Activated CD4-positive, alpha-beta memory T cell treated with anti-CD3 and anti-CD28 coated beads, Interleukin-2, amount 10 ng/mL, durations not matched to agents 7 days and 5 days (primary cell): Measurements from ENCODE around the gene ARHGEF38. TPM values are rescaled to one million over a fixed set of nuclear protein-coding genes. Genes with fewer than 3 reads are reported as not detected.

Experiments used
- CTCF ChIA-PET: fragments of 350-600 bp; sonication (Branson Sonifier 250); formaldehyde crosslinking; loops from one replicate; lab custom pipeline; 2021; ENCODE audit warnings: antibody characterized with exemption, inconsistent platforms; lab: Charles Lee
- POLR2A ChIA-PET: fragments of 350-600 bp; sonication (Branson Sonifier 250); formaldehyde crosslinking; loops from one replicate; lab custom pipeline; 2021; ENCODE audit warnings: antibody characterized with exemption; lab: Charles Lee
- DNase-seq: peaks from one replicate; pipeline ENCODE4 v3.0.0-alpha.2; 2020
- H3K27ac Mint-ChIP-seq: one replicate; pipeline ENCODE4 v1.8.0; 2021; ENCODE audit warnings: mild to moderate bottlenecking, mixed read lengths
- H3K27me3 Mint-ChIP-seq: one replicate; pipeline ENCODE4 v1.8.0; 2021; ENCODE audit warnings: mixed read lengths
- H3K36me3 Mint-ChIP-seq: one replicate; pipeline ENCODE4 v1.8.0; 2021; ENCODE audit warnings: low read depth, mixed read lengths
- H3K4me1 Mint-ChIP-seq: one replicate; pipeline ENCODE4 v1.8.0; 2021; ENCODE audit warnings: mixed read lengths
- H3K4me3 Mint-ChIP-seq: one replicate; pipeline ENCODE4 v1.8.0; 2021; ENCODE audit warnings: mild to moderate bottlenecking, mixed read lengths
- H3K9me3 Mint-ChIP-seq: one replicate; pipeline ENCODE4 v1.8.0; 2021; ENCODE audit warnings: mixed read lengths
- total RNA-seq, 2 experiments: library from RNA; stranded (reverse); gene quantifications; one replicate each; pipeline ENCODE4 v1.2.3, GENCODE V29; 2021

The ARHGEF38 gene
- total RNA-seq, 2 experiments from 2014 or later: not detected

GRCh38 chr4:105698607-105699006 lies 146.2 kb downstream of the ARHGEF38 start:
- Mint-ChIP-seq H3K9me3 (no peaks in the 10 kb centered on the region), H3K4me1 (peaks cover 2% of the 10 kb centered on the region), H3K27me3 (no peaks in the 10 kb centered on the region), H3K36me3 (peaks cover 24% of the 10 kb centered on the region), H3K4me3 (no peak overlapping the region), H3K27ac (no peak overlapping the region)
- CTCF ChIA-PET: interaction anchor here (1.2 kb wide), 1 partner anchor 17 kb away, joined by 3 read pairs; no protein-coding TSS in a partner anchor
- DNase-seq: no peak
- POLR2A ChIA-PET: no interaction called here

- POLR2A ChIA-PET: interaction anchor here (1.6 to 1.8 kb wide), 2 partner anchors 10 to 234 kb away, joined by 6 to 10 read pairs; partner anchors contain the start of gene PPA2
- no peak for DNase-seq
- CTCF ChIA-PET: no interaction called here
- Mint-ChIP-seq H3K27ac (peak overlapping the region; percentile 84), H3K4me1 (peaks cover 29% of the 10 kb centered on the region), H3K36me3 (peaks cover 8% of the 10 kb centered on the region), H3K9me3 (no peaks in the 10 kb centered on the region), H3K27me3 (no peaks in the 10 kb centered on the region), H3K4me3 (peak overlapping the region; percentile 99)
Observed at GRCh38 chr4:105707782-105708180, 155.4 kb downstream of the ARHGEF38 start.

- no peaks in the 10 kb centered on the region for H3K9me3 Mint-ChIP-seq
- peaks cover 29% of the 10 kb centered on the region for H3K4me1 Mint-ChIP-seq
- no peaks in the 10 kb centered on the region for H3K27me3 Mint-ChIP-seq
- ChIA-PET CTCF (no interaction called here), POLR2A (interaction anchor here (1.3 to 1.8 kb wide), 3 partner anchors 9 to 235 kb away, joined by 3 to 10 read pairs (median 6); partner anchors contain the start of gene PPA2)
- peak within 1 kb of the TSS; percentile 84 for H3K27ac Mint-ChIP-seq
- H3K36me3 Mint-ChIP-seq: peaks cover 8% of the 10 kb centered on the region
- H3K4me3 Mint-ChIP-seq: peak within 1 kb of the TSS; percentile 99
- peak; percentile 89 for DNase-seq
Observed at GRCh38 chr4:105708181-105709080, 156.0 kb downstream of the ARHGEF38 start, which contains the start of the genes GSTCD and INTS12. TSS of gene GSTCD (plus strand) at chr4:105708784. CDS start at chr4:105717614, 8,830 bp downstream. TSS of gene INTS12 (minus strand) at chr4:105708689. CDS start at chr4:105700005, 8,684 bp downstream.

DNA sequence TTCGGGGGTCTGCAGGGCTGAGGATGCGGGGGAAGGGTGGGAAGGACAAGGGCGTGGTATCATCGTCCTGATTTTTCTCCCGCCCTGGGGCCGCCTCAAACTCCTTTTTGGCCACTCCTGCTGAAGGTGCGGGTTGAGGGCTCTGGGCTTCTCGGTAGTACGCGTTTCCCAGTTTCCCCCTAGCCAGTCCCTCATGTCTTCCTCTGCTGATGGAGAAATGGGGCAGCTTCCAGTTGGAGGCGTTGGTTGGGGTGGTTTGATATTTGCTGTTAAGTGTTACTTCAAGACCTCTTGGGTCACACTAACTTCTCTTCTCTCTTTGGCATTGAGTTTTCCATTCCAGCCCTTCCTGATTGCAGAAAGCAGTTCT lies 156.6 kb downstream of the ARHGEF38 start:
- Mint-ChIP-seq H3K27me3 (no peaks in the 10 kb centered on the region), H3K36me3 (peaks cover 8% of the 10 kb centered on the region), H3K27ac (peak overlapping the region; percentile 55), H3K4me3 (peak overlapping the region; percentile 99), H3K4me1 (peaks cover 29% of the 10 kb centered on the region), H3K9me3 (no peaks in the 10 kb centered on the region)
- POLR2A ChIA-PET: interaction anchor here (1.3 to 1.8 kb wide), 3 partner anchors 8 to 236 kb away, joined by 3 to 10 read pairs (median 6); partner anchors contain the start of gene PPA2
- DNase-seq: no peak
- CTCF ChIA-PET: no interaction called here

GRCh38 chr4:105710012-105710600 lies 157.7 kb downstream of the ARHGEF38 start:
- no peak overlapping the region for H3K27ac Mint-ChIP-seq
- ChIA-PET POLR2A (interaction anchor here (1.0 kb wide), 1 partner anchor 236 kb away, joined by 3 read pairs; the partner anchor contains the start of gene PPA2), CTCF (interaction anchor here (1.1 to 2.2 kb wide), 4 partner anchors 9 to 236 kb away, joined by 3 to 10 read pairs (median 6); partner anchors contain the start of gene PPA2)
- no peaks in the 10 kb centered on the region for H3K9me3 Mint-ChIP-seq
- H3K36me3 Mint-ChIP-seq: peaks cover 8% of the 10 kb centered on the region
- DNase-seq: no peak
- peak overlapping the region; percentile 99 for H3K4me3 Mint-ChIP-seq
- H3K27me3 Mint-ChIP-seq: no peaks in the 10 kb centered on the region
- H3K4me1 Mint-ChIP-seq: peaks cover 29% of the 10 kb centered on the region

DNA sequence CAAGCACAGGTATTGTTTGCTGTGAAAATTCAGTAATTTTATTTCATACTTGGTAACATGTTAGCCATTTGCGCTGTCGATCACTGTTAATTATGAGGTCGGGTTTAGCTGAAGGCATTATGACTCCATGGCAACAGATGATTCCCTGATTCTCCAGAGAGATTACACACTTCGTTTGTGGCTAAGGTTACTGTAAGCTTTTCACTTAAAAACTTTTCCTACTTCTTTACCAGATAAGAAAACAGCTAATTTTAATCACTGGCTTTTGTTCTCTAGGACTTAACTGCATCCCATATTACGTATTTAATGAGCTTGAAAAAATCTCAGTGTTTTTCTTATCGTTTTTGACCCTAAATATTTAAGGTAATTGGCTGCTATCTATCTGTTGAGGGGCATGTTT lies 158.3 kb downstream of the ARHGEF38 start:
- DNase-seq: no peak
- Mint-ChIP-seq H3K4me1 (peaks cover 29% of the 10 kb centered on the region), H3K9me3 (no peaks in the 10 kb centered on the region), H3K36me3 (peaks cover 8% of the 10 kb centered on the region), H3K27ac (no peak overlapping the region), H3K4me3 (no peak overlapping the region), H3K27me3 (no peaks in the 10 kb centered on the region)
- POLR2A ChIA-PET: no interaction called here
- CTCF ChIA-PET: interaction anchor here (1.1 to 2.2 kb wide), 4 partner anchors 8 to 237 kb away, joined by 3 to 10 read pairs (median 6); partner anchors contain the start of gene PPA2

GRCh38 chr4:105712766-105713165 lies 160.3 kb downstream of the ARHGEF38 start:
- H3K4me1 Mint-ChIP-seq: peaks cover 15% of the 10 kb centered on the region
- H3K4me3 Mint-ChIP-seq: no peak overlapping the region
- H3K9me3 Mint-ChIP-seq: no peaks in the 10 kb centered on the region
- no peaks in the 10 kb centered on the region for H3K27me3 Mint-ChIP-seq
- POLR2A ChIA-PET: no interaction called here
- no peak for DNase-seq
- peaks cover 2% of the 10 kb centered on the region for H3K36me3 Mint-ChIP-seq
- CTCF ChIA-PET: interaction anchor here (0.9 kb wide), 1 partner anchor 9 kb away, joined by 3 read pairs; no protein-coding TSS in a partner anchor
- H3K27ac Mint-ChIP-seq: no peak overlapping the region

GRCh38 chr4:105714071-105714521 lies 161.7 kb downstream of the ARHGEF38 start:
- Mint-ChIP-seq H3K36me3 (peaks cover 4% of the 10 kb centered on the region), H3K9me3 (no peaks in the 10 kb centered on the region), H3K27ac (no peak overlapping the region), H3K4me1 (peaks cover 13% of the 10 kb centered on the region), H3K4me3 (no peak overlapping the region), H3K27me3 (no peaks in the 10 kb centered on the region)
- CTCF ChIA-PET: interaction anchor here (2.1 kb wide), 1 partner anchor 22 kb away, joined by 5 read pairs; no protein-coding TSS in a partner anchor
- DNase-seq: no peak
- POLR2A ChIA-PET: no interaction called here

DNA sequence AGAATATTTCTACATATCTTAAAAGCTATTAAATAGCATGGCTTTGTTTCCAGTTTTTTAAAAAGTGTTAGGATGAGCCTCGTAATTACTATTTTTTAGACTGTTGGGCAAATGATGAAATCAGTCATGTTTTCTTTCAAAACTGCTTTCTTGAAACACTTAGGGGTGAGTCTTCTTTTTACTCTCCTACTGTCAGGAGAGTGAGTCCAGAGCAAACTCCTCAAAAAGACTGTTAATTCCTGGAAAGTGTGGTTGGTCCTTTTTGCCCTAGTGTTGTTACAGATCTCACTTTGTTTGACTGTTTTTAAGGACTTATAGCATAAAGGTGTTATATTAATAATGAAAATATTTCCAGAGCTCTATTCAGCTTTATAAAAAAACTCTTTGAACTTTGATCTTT lies 162.5 kb downstream of the ARHGEF38 start:
- ChIA-PET POLR2A (no interaction called here), CTCF (interaction anchor here (0.8 to 2.1 kb wide), 2 partner anchors 16 to 23 kb away, joined by 3 to 5 read pairs; no protein-coding TSS in a partner anchor)
- Mint-ChIP-seq H3K4me3 (no peak overlapping the region), H3K27ac (no peak overlapping the region), H3K27me3 (no peaks in the 10 kb centered on the region), H3K9me3 (no peaks in the 10 kb centered on the region), H3K4me1 (peaks cover 5% of the 10 kb centered on the region), H3K36me3 (peaks cover 3% of the 10 kb centered on the region)
- DNase-seq: no peak

GRCh38 chr4:105715692-105716278 lies 163.4 kb downstream of the ARHGEF38 start:
- no peak for DNase-seq
- Mint-ChIP-seq H3K9me3 (no peaks in the 10 kb centered on the region), H3K27ac (no peak overlapping the region), H3K4me1 (peaks cover 5% of the 10 kb centered on the region), H3K4me3 (no peak overlapping the region), H3K27me3 (no peaks in the 10 kb centered on the region), H3K36me3 (peaks cover 7% of the 10 kb centered on the region)
- POLR2A ChIA-PET: interaction anchor here (0.7 kb wide), 1 partner anchor 9 kb away, joined by 5 read pairs; no protein-coding TSS in a partner anchor
- CTCF ChIA-PET: interaction anchor here (0.8 to 2.1 kb wide), 2 partner anchors 17 to 23 kb away, joined by 3 to 5 read pairs; no protein-coding TSS in a partner anchor

DNA sequence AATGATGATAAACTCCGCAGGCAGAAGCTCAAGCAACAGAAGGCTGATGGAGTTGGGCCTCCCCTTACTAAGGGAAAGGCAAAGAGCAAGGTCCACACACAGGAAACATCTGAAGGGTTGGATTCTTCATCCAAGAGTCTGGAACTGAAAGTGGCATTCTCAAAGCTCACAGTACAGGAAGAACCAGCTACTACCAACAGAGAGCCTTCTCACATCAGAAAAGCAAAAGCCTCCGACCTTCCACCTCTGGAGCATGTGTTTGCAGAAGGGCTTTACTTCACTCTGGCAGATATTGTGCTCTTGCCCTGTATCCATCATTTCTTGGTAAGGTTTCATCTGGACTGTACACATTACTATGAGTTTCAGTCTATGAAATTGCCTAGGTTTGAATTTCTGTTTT lies 166.8 kb downstream of the ARHGEF38 start:
- no peaks in the 10 kb centered on the region for H3K9me3 Mint-ChIP-seq
- POLR2A ChIA-PET: interaction anchor here (0.8 to 1.4 kb wide), 2 partner anchors 10 to 246 kb away, joined by 3 to 4 read pairs; partner anchors contain the start of genes GSTCD, INTS12 and PPA2
- no peak overlapping the region for H3K27ac Mint-ChIP-seq
- DNase-seq: no peak
- no peaks in the 10 kb centered on the region for H3K27me3 Mint-ChIP-seq
- no peak overlapping the region for H3K4me3 Mint-ChIP-seq
- CTCF ChIA-PET: interaction anchor here (2.2 kb wide), 1 partner anchor 9 kb away, joined by 8 read pairs; no protein-coding TSS in a partner anchor
- peaks cover 1% of the 10 kb centered on the region for H3K4me1 Mint-ChIP-seq
- peaks cover 7% of the 10 kb centered on the region for H3K36me3 Mint-ChIP-seq

DNA sequence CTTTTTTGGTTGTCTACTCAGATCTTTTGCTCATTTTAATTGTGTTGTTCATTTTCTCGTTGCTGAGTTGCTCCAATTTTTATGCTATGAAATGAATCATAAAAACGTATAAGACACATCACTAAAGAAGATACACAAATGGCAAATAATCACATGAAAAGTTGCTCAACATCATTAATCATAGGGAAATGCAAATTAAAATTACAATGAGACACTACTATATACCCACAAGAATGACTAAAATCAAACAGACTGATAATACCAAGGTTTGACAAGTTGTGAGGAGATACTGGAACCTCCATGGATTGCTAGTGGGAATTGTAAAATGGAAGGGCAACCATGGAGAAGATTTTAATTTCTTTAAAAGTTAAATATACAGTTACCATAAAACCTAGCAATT lies 173.2 kb downstream of the ARHGEF38 start:
- H3K9me3 Mint-ChIP-seq: peaks cover under 1% of the 10 kb centered on the region
- H3K27me3 Mint-ChIP-seq: no peaks in the 10 kb centered on the region
- H3K27ac Mint-ChIP-seq: no peak overlapping the region
- H3K4me3 Mint-ChIP-seq: no peak overlapping the region
- no peak for DNase-seq
- H3K4me1 Mint-ChIP-seq: no peaks in the 10 kb centered on the region
- CTCF ChIA-PET: no interaction called here
- H3K36me3 Mint-ChIP-seq: peaks cover 32% of the 10 kb centered on the region
- POLR2A ChIA-PET: no interaction called here
